Renal pelvis (tissue), 4 donors: ENCODE data around the gene DDR1. TPM values are rescaled to one million over a fixed set of nuclear protein-coding genes. Genes with fewer than 3 reads are reported as not detected.
A peak's percentile ranks its signal among the peaks of the same experiment; 100 is the strongest.
"Not testable (repeated sequence)": the region's sequence is repeated elsewhere in the genome, so short reads cannot be mapped to it uniquely, and the experiment has no call there.

Experiments used
- DNase-seq: peaks from one replicate; pipeline ENCODE4 v3.0.0-alpha.2; 2013
- polyA plus RNA-seq, 3 donors: library from polyadenylated mRNA; unstranded; fragments of 120-200 nt; gene quantifications; one replicate each; pipeline ENCODE4 v1.2.1, GENCODE V29; 2013; ENCODE audit not compliant: insufficient read length in 3 of 3

DDR1 gene
- polyA plus RNA-seq, 3 donors, result 196 to 203 (median 201) TPM

DNA sequence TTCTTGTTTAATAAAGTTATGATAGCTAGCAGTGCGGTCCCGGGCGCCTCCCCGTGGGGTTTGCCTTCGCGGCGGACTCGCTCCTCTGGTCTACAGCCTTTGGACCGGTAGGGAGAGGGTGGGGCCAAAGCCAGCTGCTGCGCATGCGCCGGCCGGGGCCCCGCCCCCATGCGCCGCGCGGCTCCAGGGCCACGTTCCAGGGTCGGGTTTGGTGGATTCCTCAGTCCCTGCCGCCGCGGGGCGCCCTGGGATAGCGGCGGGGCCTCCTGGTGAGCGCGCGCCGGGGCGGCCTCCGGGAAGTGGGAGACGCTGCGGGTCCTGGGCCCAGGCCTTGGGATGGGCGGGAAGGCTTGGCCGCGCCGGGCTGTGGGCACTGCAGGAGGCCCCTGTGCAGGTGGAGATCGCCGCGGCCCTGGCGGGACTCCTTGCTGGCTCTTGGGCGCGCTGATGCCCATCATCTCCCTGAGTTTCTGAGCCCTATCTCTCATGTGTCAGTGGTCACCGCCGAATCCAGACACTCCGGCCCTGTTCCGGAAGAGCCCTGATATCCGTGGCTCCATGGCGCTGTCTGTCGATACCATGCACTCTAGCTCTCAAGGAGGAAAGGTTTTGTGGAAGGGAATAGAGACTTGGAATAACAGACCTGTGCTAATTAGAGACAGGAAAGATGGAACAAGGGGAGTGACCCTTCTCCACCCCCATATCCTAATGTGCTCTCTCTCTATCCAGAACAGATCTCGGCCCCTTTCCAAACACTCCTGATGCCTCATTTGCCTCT is 29.9 kb downstream of the DDR1 start, which contains the start of gene VARS2:
VARS2 (plus strand) TSS at position 163 of the 778 bp plus-strand sequence; CDS start at position 762, 599 bp downstream.
- DNase-seq, result peak; percentile 94

DNA sequence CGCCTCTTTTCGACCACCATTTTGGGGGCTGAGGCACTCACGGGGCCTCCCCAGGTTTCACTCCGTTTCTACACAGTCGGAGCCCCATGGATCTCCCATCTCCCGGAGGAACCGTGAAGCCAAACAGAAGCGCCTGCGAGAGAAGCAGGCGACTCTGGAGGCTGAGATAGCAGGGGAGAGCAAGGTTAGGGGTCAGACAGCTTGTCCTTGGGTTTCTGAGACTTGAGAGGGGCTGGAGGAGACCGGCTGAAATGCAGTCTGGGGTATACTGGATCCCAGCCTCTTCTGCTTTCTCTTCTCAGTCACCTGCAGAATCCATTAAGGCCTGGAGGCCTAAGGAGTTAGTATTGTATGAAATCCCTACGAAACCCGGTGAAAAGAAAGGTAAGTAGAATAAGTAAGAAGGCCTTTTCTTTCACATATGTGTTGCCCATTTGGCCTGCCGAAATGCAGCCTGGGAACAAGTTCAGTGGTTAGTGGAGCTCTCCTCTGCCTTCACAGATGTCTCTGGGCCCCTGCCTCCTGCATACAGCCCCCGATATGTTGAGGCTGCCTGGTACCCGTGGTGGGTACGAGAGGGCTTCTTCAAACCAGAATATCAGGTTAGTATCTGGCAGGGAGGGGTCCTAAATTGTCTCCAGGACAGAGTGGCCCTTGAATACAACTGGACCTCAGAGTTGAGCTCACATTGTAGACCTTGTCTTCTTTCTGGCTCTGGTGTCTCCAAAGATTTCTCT is 30.7 kb downstream of the DDR1 start:
- DNase-seq, result no peak

DNA sequence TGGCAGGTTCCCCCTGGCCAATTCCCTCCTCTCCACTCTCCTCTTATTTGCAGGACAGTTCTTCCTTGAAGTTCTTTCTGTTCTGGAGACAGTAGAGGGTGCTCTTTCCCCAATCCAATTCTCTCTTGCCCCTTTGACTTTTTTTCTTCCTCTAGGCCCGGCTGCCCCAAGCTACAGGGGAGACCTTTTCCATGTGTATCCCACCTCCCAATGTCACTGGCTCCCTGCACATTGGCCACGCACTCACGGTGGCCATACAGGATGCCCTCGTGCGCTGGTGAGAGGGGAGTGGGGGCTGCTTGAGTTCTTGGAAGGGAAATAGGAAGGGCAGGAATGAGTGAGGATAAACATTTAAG is 31.2 kb downstream of the DDR1 start:
- peak; percentile 75 for DNase-seq

DNA sequence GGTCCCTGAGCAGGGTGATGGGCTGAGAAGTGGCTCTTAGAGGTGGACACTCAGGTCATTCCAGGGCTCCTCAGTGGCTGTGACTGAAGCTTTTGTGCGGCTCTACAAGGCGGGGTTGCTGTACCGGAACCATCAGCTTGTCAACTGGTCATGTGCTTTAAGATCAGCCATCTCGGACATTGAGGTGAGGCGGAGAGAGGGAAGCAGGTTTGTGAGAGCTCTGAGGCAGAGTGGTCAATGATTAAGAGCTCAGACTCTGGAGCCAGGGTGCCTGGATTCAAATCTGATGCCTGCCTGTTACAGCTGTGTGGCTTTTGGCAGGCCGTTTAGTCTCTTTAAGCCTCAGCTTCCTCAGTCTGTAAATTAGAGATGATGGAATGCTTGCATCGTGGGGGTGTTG is 32.7 kb downstream of the DDR1 start:
- no peak for DNase-seq

DNA sequence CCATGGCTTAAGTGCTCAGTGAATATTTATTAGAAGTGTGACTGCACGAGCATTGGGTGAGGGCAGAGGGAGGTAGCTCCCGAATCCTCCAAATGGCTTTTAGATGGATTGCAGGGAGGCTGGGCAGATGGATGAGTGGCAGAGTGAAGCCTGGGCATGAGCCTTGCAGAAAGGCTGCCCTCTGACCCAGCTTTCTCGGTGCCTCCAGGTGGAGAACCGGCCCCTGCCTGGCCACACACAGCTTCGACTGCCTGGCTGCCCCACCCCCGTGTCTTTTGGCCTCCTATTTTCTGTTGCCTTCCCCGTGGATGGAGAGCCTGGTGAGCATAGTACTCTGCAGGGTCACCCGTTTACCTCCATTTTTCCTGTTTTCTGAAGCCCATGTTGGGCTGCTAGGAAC is 33.2 kb downstream of the DDR1 start:
- no peak for DNase-seq

DNA sequence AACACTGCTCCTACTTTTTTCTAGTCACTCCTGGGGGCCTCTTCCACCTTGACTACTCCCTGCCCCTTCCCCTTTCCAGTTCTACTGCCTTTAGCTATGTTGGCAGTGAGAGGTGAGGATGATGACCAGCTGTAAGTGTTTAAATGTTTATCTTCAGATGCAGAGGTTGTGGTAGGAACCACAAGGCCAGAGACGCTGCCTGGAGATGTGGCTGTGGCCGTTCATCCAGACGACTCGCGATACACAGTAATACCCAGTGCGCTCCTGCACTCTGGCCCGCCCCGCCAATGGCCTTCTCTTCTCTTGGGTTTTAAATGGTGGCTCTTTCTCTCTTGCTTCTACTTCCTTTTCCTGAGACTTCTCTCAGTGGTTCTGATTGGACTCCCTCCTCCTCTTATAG is 34.4 kb downstream of the DDR1 start:
- DNase-seq, result no peak

DNA sequence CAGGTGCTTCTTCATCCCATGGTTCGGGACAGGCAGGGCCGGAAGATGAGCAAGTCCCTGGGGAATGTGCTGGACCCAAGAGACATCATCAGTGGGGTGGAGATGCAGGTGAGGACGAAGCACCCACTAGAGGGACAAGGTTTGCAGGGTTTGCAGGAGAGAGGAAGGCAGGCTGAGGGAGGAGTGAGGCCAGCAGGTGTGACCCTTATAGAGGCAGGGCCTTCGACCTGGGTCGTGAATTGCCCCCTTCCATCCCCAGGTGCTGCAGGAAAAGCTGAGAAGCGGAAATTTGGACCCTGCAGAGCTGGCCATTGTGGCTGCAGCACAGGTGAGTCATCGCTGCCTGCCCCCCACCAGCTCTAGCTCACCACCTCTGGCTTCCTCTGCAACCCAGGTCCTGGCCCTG is 38.1 kb downstream of the DDR1 start:
- no peak for DNase-seq

DNA sequence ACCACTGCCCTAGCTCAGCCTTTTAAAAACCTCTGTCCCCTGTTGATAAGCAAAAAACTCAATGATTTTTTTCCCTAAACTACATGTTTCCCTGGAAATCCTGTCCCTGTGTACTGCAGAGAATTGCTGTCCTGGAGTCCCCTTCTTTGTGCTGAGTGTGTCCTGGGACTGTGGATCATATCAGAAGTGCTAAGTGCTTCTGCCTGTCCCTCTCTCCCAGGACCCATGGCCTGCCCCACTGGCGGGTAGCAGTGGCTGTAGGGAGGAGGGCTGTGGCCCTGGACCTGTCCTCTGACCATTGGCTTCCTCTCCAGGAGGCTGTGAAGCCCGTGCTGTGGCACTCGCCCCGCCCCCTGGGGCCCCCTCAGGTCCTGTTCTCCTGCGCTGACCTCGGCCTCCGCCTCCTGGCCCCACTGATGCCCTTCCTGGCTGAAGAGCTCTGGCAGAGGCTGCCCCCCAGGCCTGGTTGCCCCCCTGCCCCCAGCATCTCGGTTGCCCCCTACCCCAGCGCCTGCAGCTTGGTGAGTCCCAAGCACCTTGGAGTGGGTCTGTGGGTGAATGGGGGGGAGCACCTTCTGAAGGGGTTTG is 39.8 kb downstream of the DDR1 start:
- DNase-seq, result not testable (repeated sequence)

DNA sequence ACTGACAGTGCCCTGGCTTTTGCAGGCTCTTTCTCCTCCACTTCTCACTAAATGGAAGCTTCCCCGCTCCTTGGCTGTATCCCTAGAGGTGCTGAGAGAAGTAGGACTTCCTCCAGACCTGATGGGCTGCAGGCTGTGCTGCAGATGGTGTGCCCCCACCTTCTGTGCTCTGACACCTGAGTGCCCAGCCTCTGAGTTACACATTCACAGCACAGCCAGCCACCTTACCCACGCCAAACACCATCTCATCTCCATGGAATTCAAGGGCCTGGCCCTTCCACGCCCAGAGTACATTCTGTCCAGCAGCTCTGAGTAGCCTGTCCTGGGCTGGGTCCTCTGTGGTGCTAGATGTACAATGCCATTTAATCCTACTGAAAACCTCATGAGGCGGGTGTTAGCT is 42.3 kb downstream of the DDR1 start:
- no peak for DNase-seq

DNA sequence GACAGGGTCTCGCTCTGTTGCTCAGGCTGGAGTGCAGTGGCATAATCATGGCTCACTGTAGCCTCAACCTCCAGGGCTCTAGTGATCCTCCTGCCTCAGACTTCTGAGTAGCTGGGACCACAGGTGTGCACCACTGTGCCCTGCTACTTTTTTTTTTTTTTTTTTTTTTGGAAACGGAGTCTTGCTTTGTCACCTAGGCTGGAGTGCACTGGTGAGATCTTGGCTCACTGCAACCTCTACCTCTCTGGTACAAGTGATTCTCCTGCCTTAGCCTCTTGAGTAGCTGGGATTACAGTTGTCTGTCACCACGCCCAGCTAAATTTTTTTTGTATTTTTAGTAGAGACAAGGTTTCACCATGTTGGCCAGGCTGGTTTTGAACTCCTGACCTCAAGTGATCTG is 42.8 kb downstream of the DDR1 start:
- DNase-seq, result not testable (repeated sequence)

DNA sequence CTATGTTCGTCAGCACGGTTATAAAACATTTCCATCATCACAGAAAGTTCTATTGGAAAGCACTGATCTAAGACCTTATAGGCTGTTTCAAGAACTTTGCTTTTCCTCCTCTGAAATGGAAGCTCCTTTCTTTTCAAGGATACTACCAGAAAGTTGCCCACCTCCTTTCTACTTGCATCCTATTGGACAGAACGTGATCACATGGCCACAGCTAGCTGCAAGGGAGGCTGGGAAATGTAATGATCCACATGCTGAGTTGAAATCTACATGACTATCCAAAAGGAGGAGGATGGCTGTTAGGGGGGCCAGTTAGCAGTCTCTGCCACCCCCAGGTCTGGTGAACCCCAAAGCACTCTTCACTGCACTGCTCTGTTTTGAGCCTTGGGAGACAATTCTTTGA is 44.4 kb downstream of the DDR1 start:
- DNase-seq, result no peak

DNA sequence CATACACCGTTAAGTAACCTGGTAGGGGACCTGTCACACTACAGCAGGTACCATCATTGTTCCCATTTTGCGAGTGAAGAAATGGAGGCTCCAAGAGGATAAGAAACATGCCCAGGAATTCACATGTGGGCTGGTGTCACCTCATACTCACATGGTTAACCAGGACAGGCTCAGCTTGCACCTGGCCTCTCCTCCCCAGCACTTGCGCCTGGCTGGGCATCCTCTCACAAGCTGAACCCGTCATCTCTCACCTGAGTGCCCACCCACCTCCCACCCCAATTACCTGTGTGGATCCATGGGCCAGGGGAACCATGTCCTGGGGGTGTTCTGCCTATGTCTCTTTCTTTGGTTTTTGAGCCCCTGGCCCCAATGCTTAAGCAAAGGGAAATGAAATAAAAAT is 46.2 kb downstream of the DDR1 start:
- no peak for DNase-seq

DNA sequence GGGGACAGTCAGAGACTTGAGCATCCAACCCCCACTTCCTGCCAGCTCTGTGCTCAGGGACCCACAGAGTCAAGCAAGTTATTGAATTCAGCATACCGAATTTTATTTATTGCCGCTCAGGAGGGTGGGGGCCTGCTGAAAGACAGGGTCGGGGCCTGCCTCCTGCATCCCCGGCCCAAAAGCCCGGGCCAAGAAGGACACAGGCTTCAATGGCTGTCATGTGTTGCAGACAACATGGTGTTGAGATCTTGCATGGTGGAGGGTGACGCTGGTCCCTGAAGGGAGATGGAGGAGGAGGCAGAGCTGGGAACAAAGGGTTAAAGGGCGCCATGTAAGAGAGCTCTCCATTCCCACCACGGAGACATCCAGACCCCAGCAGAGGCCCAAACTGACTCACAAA is 47.0 kb downstream of the DDR1 start:
- DNase-seq, result no peak

DNA sequence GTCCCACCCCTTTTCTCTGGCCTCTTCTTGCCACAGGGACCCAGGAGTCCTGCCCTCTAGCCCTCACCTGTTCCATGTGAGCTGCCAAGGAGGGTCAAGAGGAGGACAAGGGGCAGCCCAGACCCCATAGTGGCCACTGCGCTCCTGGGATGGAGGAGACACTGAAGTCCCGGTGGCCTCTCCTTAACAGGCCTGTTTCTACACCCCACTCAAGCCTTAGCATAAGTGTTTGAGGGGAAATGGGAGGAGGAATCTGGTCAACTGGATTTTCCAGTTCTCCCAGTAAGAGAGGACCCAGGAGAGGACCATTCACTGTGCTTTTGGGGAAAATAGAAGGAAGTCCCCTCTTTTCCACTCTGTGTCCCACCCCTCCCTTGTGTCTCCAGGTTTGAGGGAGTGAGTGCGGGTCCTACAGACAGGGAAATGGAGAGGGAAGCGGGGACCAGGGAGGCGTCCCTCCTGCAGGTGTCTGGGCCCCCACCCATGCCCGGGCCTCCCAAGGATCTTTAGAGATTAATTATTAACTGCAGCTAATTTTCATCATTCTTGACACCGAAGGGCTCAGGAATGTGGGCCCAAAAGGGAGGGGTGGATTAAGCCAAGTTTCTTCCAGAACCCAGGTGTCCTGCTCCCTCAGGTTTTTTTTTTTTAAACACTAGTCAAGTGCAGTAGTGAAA is 47.8 kb downstream of the DDR1 start, which contains the start of gene SFTA2:
SFTA2 (minus strand) TSS at position 202 of the 677 bp plus-strand sequence; CDS start at position 128, 74 bp downstream.
- no peak for DNase-seq

DNA sequence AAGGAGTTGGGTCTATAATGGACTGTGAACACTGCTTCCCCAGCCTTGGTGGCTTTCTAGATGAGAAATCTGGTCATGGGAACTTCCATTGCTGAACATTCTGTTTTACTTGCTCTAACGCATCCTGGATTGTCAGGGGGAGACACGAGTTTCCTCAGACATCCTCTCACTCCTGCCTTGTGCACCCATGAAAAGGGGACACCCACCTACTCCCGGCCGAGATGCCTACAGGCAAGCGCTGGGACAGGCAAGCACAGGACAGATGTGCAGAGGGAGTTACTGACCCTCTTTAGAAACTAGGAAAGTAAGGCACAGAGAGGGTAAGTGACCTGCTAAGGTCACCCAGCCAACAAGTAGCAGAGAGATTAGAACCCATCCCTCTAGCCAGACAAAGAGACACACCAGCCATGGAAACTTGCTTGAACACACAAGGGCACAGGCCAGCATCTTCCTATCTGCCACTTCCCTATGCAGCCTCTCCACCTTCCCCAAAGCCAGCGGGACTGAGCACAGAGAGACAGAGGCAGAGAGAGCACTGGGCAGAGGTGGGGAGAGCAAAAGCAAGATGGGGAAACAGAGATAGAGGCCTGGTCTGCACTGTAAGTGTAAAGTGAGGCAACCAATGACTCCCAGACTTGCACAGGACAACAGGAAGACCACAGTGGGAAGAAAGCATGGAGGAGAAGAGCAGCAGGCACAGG is 48.5 kb downstream of the DDR1 start:
- DNase-seq, result no peak

DNA sequence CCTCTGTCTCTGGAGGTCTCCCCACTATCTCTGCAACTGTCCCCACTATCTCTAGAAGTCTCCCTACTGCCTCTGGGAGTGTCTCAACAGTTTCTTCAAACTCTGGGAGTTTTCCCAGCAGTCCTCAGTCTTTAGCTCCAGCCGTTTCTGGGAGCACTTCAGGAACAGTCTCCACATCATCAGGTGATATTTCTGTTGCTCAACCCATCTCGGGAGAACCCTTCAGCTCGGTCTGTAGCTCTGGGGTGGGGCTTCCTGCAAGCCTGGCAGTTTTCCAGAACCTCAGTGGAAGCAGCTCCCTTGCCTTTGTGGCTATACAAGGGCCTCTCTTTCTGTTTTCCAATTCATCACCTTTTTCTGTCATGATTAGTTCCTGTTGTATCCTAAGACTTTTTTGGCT is 50.7 kb downstream of the DDR1 start:
- no peak for DNase-seq

DNA sequence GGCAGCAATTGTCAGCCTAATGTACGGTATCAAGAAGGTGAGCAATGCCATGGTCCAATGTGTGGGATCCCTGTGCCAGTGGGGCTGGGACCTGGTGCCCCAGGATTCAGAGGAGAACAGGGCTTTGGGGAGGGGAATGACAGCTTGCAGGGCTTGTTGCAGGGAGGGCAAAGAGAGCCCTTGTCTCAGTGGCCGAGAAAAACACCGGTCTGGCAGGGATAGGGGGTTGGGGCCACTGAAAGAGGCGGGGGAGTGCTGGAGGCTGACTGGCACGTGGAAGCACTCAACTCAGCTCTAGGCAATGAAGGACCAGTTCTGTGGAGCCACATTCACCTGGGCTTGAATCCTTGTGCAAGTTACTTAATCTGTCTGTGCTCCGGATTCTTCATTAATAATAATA is 52.9 kb downstream of the DDR1 start:
- DNase-seq, result no peak

DNA sequence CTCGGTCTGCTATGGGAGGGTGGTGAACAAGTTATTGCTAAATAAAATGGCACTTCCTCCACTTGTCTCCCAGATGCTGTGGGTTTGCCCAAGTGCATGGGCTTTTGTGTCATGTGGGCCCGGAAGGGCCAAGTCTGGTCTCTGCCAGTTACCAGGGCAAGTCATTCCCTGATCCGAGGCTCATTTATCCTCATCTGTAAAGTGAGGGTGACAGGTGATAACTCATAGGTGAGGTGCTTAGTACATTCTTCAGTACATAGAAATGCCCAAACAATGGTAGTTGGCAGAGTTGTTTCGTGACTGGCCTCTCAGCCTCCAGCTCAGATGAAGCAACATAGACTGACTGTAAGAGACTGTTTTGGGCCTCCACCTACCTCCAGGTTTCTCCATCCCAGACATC is 54.4 kb downstream of the DDR1 start:
- no peak for DNase-seq

DNA sequence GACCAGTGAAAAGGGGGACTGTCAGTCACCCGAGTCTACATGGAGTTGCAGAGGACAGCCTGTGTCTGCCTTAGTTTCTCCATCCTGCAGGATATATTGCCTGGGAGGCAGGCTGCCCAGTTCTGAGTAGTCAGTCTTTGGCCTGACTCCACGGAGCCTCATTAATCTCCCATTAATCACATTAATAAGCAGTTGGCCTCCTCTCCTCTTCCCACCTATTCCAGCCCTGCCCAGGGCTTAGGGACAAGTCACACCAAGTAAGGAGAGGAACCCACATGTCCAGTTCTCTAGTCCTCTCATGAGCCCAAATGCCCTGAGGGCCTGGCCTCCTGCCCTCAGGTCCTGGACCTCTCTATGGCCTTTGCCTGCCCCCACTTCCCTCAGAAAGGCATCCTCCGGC is 55.2 kb downstream of the DDR1 start:
- DNase-seq, result no peak

DNA sequence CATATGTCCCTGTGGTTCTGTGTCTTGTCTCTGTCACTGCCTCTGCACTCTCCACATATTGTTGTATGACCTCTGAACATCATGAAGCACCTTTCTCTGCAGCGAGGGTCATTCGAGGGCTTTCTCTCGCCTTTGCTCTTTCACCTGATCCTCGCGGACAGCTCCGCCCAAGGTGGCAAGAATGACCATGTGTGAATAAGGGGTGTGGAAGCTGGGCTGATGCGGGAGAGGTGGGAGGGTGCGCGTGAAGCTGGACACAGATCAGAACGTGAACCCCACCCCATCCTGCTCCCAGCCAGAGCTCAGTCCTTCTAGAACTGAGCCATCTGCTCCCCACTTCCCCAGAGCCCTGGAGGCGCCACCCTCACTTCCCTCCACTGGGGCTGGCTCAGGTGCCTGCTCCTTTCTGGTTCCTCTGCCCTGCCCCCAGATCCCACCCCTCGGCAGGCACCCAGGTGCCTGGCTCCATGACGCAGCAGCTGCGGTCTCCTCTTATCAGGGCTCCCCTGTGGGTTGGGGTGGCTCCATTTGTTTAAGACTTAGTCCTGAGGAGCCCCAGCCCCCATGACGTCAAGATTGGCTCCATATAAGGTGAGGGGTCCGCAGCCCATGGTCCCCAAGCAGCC is 56.2 kb downstream of the DDR1 start, which contains the start of gene MUCL3:
MUCL3 (plus strand) TSS at position 613 of the 626 bp plus-strand sequence. CDS start 27 bp downstream, outside the sequence.
- DNase-seq, result no peak
